Stimulated activated CD4-positive, alpha-beta T cell treated with anti-CD3 and anti-CD28 coated beads, Interleukin-15, amount 100 ng/mL, for 1 hour (primary cell): ENCODE measurements around the gene CDK2AP2.
"Not testable (repeated sequence)": the region's sequence is repeated elsewhere in the genome, so short reads cannot be mapped to it uniquely, and the experiment has no call there.

ENCODE experiments used
- DNase-seq, 2 donors: peaks; one replicate each; pipeline ENCODE4 v3.0.0-alpha.2; 2020; ENCODE audit warnings: low read depth in 1 of 2, low spot score in 1 of 2

The CDK2AP2 gene

GRCh38 chr11:67468056-67468455 is 39.9 kb downstream of the CDK2AP2 start:
- no peak for DNase-seq

GRCh38 chr11:67466962-67467771 is 40.8 kb downstream of the CDK2AP2 start:
- no peak for DNase-seq

- no peak for DNase-seq
Measured at GRCh38 chr11:67466367-67466766, 41.6 kb downstream of the CDK2AP2 start.

- not testable (repeated sequence) for DNase-seq
Measured at GRCh38 chr11:67465530-67465929, 42.4 kb downstream of the CDK2AP2 start.

- DNase-seq, result no peak
Measured at GRCh38 chr11:67465189-67465510, 42.8 kb downstream of the CDK2AP2 start.

- peak; percentile 84 to 88 for DNase-seq
Measured at GRCh38 chr11:67464411-67465188, 43.4 kb downstream of the CDK2AP2 start.

GRCh38 chr11:67463680-67464410 is 44.1 kb downstream of the CDK2AP2 start:
- no peak for DNase-seq

- DNase-seq, result no peak
Measured at GRCh38 chr11:67463186-67463585, 44.8 kb downstream of the CDK2AP2 start.

GRCh38 chr11:67458266-67458665 is 49.7 kb downstream of the CDK2AP2 start:
- DNase-seq, result no peak

GRCh38 chr11:67457453-67457852 is 50.5 kb downstream of the CDK2AP2 start:
- DNase-seq, result no peak
